GM13977 (cell line): Measurements from ENCODE around the gene FBXW5.

Experiments
- DNase-seq: peaks from one replicate; pipeline ENCODE4 v3.0.0; 2012; ENCODE audit warnings: low spot score
- CTCF ChIP-seq: IDR thresholded peaks from 2 replicates; pipeline ENCODE4 v1.5.1; 2012; ENCODE audit warnings: mild to moderate bottlenecking, control low read depth; ENCODE audit not compliant: insufficient read depth; ENCODE audit errors: extremely low read depth, missing control alignments
- in situ Hi-C: fragments of 300-500 bp; cut with MboI; formaldehyde crosslinking; loops from one replicate; pipeline ENCODE4 v1.12.0; 2022; ENCODE audit warnings: low sequenced_read_pairs, low pct_unique_long_range_greater_than_20kb, mixed read lengths, inconsistent platforms; ENCODE audit not compliant: unreplicated experiment

FBXW5 gene

GRCh38 chr9:136915632-136916329 is 28.8 kb downstream of the FBXW5 start:
- in situ Hi-C loops, result no loop called here
- TF ChIP-seq CTCF, result no peak
- DNase-seq, result no peak

GRCh38 chr9:136913701-136914438 is 30.7 kb downstream of the FBXW5 start:
- no peak for TF ChIP-seq CTCF
- DNase-seq, result no peak
- in situ Hi-C loops, result no loop called here

GRCh38 chr9:136910901-136911245 is 33.7 kb downstream of the FBXW5 start:
- in situ Hi-C loops, result no loop called here
- no peak for TF ChIP-seq CTCF
- DNase-seq, result no peak

- no peak for TF ChIP-seq CTCF
- in situ Hi-C loops, result no loop called here
- DNase-seq, result no peak
Observed at GRCh38 chr9:136910197-136910900, 34.2 kb downstream of the FBXW5 start.

GRCh38 chr9:136907011-136907914 is 37.3 kb downstream of the FBXW5 start:
- no peak for DNase-seq
- in situ Hi-C loops, result no loop called here
- TF ChIP-seq CTCF, result no peak

GRCh38 chr9:136906266-136906665 is 38.3 kb downstream of the FBXW5 start:
- in situ Hi-C loops, result no loop called here
- DNase-seq, result no peak
- no peak for TF ChIP-seq CTCF
